HepG2 (cell line): ENCODE results near the gene CD248. TPM values are rescaled to one million over a fixed set of nuclear protein-coding genes. Genes with fewer than 3 reads are reported as not detected.

ENCODE experiments used
- ATAC-seq: fragments of 200-7000 bp; cut with Tn5 transposase; 3 replicates; pipeline ENCODE4 v1.9.1; 2020; ENCODE audit warnings: mild to moderate bottlenecking, moderate library complexity
- BruUV-seq: library from RNA; stranded (reverse); fragments of 400-500 nt; replicated peaks from 2 replicates; lab custom pipeline; 2021; lab: Mats Ljungman, UMichigan
- CTCF ChIA-PET: fragments of 300-600 bp; formaldehyde crosslinking; extraction: SDS; loops from one replicate; lab custom pipeline; 2021; ENCODE audit warnings: low total read pairs, inconsistent platforms, low intra/inter-chr PET ratio; lab: Yijun Ruan, JAX
- POLR2A ChIA-PET: fragments of 350-600 bp; sonication (Branson Sonifier 250); formaldehyde crosslinking; loops from one replicate; lab custom pipeline; 2020; ENCODE audit warnings: antibody characterized with exemption, inconsistent platforms; lab: Yijun Ruan, JAX
- DNase-seq: peaks from one replicate; pipeline ENCODE4 v3.0.0-alpha.2; 2015; ENCODE audit warnings: low spot score
- FAIRE-seq: peaks from 3 replicates; lab custom pipeline; 2011; peaks lifted over from hg19 to GRCh38; lab: Jason Lieb, UNC
- H2AFZ ChIP-seq: one replicate; pipeline ENCODE4 v1.6.1; 2011; ENCODE audit warnings: low read length, inconsistent platforms
- H3K27ac ChIP-seq: fragments of 300-600 bp; 3 replicates; pipeline ENCODE4 v1.8.0; 2011; ENCODE audit warnings: mixed run types, mild to moderate bottlenecking, mixed read lengths, low read length, inconsistent platforms; ENCODE audit not compliant: insufficient read depth; ENCODE audit errors: extremely low read length
- H3K27me3 ChIP-seq, 2 experiments: fragments of 200-600 bp in 1 of 2; 2 replicates in 1 of 2; 3 replicates in 1 of 2; pipeline versions ENCODE4 v1.6.0 to v1.8.0; 2011; ENCODE audit warnings: low read length in 2 of 2, mild to moderate bottlenecking in 2 of 2, moderate library complexity in 2 of 2, inconsistent platforms in 1 of 2; ENCODE audit not compliant: insufficient read depth in 2 of 2, control insufficient read depth in 1 of 2
- H3K36me3 ChIP-seq, 2 experiments: fragments of 200-600 bp in 1 of 2; replicated peaks in 1 of 2; 2 replicates in 1 of 2; 3 replicates in 1 of 2; pipeline versions ENCODE4 v1.5.1 to v1.8.0; 2011; ENCODE audit warnings: low read length in 2 of 2, inconsistent platforms in 1 of 2; ENCODE audit not compliant: insufficient read depth in 2 of 2, control insufficient read depth in 1 of 2
- H3K4me1 ChIP-seq: 2 replicates; pipeline ENCODE4 v1.5.1; 2012; ENCODE audit warnings: low read length, inconsistent platforms; ENCODE audit not compliant: insufficient read depth
- H3K4me2 ChIP-seq: 2 replicates; pipeline ENCODE4 v1.6.0; 2011; ENCODE audit warnings: low read depth, low read length, inconsistent platforms
- H3K4me3 ChIP-seq, 3 experiments: fragments of 200-600 bp in 1 of 3; sonication (generic), shearing (Covaris generic) in 1 of 3; replicated peaks in 1 of 3; 2 replicates each; pipeline ENCODE4 v1.5.1; 2011 to 2016; ENCODE audit warnings: low read length in 3 of 3, inconsistent platforms in 2 of 3, low read depth in 2 of 3, mild to moderate bottlenecking in 2 of 3, control low read depth in 1 of 3, mixed read lengths in 1 of 3; ENCODE audit not compliant: insufficient read depth in 1 of 3
- H3K79me2 ChIP-seq: one replicate; pipeline ENCODE4 v1.6.1; 2011; ENCODE audit warnings: low read length, inconsistent platforms; ENCODE audit not compliant: insufficient read depth
- H3K9ac ChIP-seq: 2 replicates; pipeline ENCODE4 v1.6.0; 2011; ENCODE audit warnings: mild to moderate bottlenecking, low read depth, low read length, inconsistent platforms; ENCODE audit not compliant: insufficient read depth
- H3K9me3 ChIP-seq: 2 replicates; pipeline ENCODE4 v1.5.1; 2012; ENCODE audit warnings: mild to moderate bottlenecking, low read length
- H4K20me1 ChIP-seq: 2 replicates; pipeline ENCODE4 v1.6.0; 2011; ENCODE audit warnings: inconsistent platforms, mild to moderate bottlenecking, low read length, moderate library complexity; ENCODE audit not compliant: insufficient read depth
- KLF11 ChIP-seq: IDR thresholded peaks from 2 replicates; pipeline ENCODE4 v1.6.1; 2016; ENCODE audit warnings: missing compliant biosample characterization
- NCOR1 ChIP-seq: fragments of 200-600 bp; sonication (generic); IDR thresholded peaks from 2 replicates; pipeline ENCODE4 v1.7.0; 2017; ENCODE audit warnings: antibody characterized with exemption, low read length, borderline replicate concordance
- SMC3 ChIP-seq: IDR thresholded peaks from 2 replicates; pipeline ENCODE4 v1.6.1; 2011; ENCODE audit warnings: low read length, improper control_type of control experiment
- SPEN ChIP-seq: sonication (generic); formaldehyde crosslinking; IDR thresholded peaks from 2 replicates; pipeline ENCODE4 v1.5.1; 2020; ENCODE audit warnings: low read depth, mild to moderate bottlenecking, missing genetic modification reagents
- ZBTB3 ChIP-seq: sonication (generic); formaldehyde crosslinking; IDR thresholded peaks from 2 replicates; pipeline ENCODE4 v1.4.0; 2020; ENCODE audit warnings: low read depth, mild to moderate bottlenecking, moderate library complexity, missing genetic modification reagents, borderline replicate concordance
- ZMAT3 ChIP-seq: sonication (generic); formaldehyde crosslinking; conservative IDR thresholded peaks from 2 replicates; pipeline ENCODE4 v1.7.0; 2021; ENCODE audit warnings: missing genetic modification reagents
- ZNF841 ChIP-seq: sonication (generic); formaldehyde crosslinking; IDR thresholded peaks from 2 replicates; pipeline ENCODE4 v1.8.1; 2023; ENCODE audit warnings: missing genetic modification reagents, borderline replicate concordance
- WGBS: methylation state at CpG from one replicate; pipeline ENCODE4 v1.1.6; 2017; ENCODE audit warnings: low lambda C conversion rate; 5-methylcytosine and 5-hydroxymethylcytosine counted together
- in situ Hi-C: cut with HindIII; loops from 2 replicates; pipeline ENCODE4 v1.10.0; 2017; ENCODE audit warnings: low pct_unique_long_range_greater_than_20kb; ENCODE audit not compliant: extremely low pct_ligation_motif_present
- intact Hi-C: fragments of 100-400 bp; cut with micrococcal nuclease; formaldehyde crosslinking; loops from one replicate; pipeline ENCODE4 v1.10.0; 2022; ENCODE audit not compliant: unreplicated experiment
- polyA plus RNA-seq, 8 experiments: library from polyadenylated mRNA; depleted of rRNA in 3 of 8; stranded (reverse) in 7 of 8; unstranded in 1 of 8; fragments of >200 nt; fragmentation: Illumina TruSeq in 4 of 8; extraction: Trizol in 4 of 8; gene quantifications; 2 replicates each; pipeline versions ENCODE4 v1.2.1 to v1.2.3, GENCODE V29; 2011 to 2016; ENCODE audit warnings: low read depth in 4 of 8, missing spikeins in 1 of 8, mixed read lengths in 1 of 8; ENCODE audit not compliant: insufficient read depth in 1 of 8
- total RNA-seq, 5 experiments: library from RNA; depleted of rRNA; stranded (reverse); fragments of >200 nt; fragmentation: Illumina TruSeq; extraction: Trizol; gene quantifications; 2 replicates each; pipeline ENCODE4 v1.2.3, GENCODE V29; 2016; ENCODE audit warnings: low read depth in 1 of 5
- TF ChIP-seq, protein P1 (sequence below): sonication (generic); formaldehyde crosslinking; IDR thresholded peaks from 2 replicates; pipeline ENCODE4 v1.4.0; 2020; ENCODE audit warnings: missing genetic modification reagents, borderline replicate concordance
- TF ChIP-seq, protein P2 (sequence below): sonication (generic); formaldehyde crosslinking; IDR thresholded peaks from 2 replicates; pipeline ENCODE4 v1.4.0; 2020; ENCODE audit warnings: missing genetic modification reagents
- TF ChIP-seq, protein P3 (sequence below): sonication (generic); formaldehyde crosslinking; IDR thresholded peaks from 2 replicates; pipeline ENCODE4 v1.5.0; 2020; ENCODE audit warnings: mild to moderate bottlenecking, low read depth, missing genetic modification reagents, borderline replicate concordance
- TF ChIP-seq, protein P4 (sequence below): sonication (generic); formaldehyde crosslinking; IDR thresholded peaks from 2 replicates; pipeline ENCODE4 v1.5.1; 2020; ENCODE audit warnings: missing genetic modification reagents, mild to moderate bottlenecking, borderline replicate concordance
- TF ChIP-seq, protein P5 (sequence below): IDR thresholded peaks from 2 replicates; pipeline ENCODE4 v1.6.1; 2012; ENCODE audit warnings: inconsistent platforms

The CD248 gene
- total and polyA plus RNA-seq, 2 of the 13 experiments (the other 11 are each of a cell fraction or from before 2014, with no cell fraction given): 0.25 to 0.35 TPM

DNA sequence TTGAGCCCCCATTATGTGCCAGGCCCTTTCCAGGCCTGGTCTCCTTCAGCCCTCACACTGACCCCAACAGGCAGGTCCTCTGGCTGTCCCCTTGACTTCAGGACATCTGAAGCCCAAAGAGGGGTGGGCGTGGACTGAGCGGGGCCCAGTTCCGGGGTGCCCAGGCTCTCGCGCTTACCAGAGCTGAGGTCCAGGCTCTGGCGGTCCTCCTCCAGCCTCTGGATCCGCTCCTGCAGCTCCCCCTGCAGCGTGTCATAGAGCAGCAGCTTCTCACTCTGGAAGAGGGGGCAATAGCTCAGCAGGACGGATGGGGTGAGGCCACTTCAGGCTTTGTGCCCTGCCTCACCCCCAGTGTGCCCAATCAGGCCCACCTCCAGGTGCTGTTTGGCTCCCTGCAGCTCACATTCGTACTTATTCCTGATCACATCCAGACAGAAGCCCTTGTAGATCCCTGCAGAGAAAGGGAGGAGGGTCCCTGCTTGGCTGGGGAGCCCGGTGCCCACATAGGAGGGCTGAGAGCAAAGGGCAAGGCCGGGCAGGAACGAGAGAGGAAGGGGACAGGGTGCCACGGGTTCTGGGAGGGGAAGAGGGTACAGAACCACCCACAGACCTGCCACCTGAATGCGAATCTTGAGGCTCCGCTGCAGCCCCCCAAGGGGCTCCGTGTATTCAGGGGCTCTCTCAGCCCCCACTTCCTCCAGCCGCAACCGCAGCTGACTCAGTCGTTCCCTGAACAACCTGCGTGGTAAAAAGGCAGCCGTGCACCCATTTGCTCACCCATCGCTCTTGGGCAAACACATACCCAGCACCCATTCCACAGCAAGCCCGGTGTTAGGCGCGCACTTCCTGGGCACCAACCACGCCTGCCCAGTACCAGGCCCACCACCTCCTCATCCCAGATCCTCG, 24.0 kb upstream of the CD248 start:
- Histone ChIP-seq H3K79me2 (peaks cover 23% of the 10 kb centered on the region), H3K27me3 (no peaks in the 10 kb centered on the region; a peak in 1 of 5 replicates), H2AFZ (no peak overlapping the region), H3K4me1 (peaks cover 30% of the 10 kb centered on the region), H4K20me1 (no peaks in the 10 kb centered on the region), H3K36me3 (peaks cover 19 to 29% of the 10 kb centered on the region in 2 experiments; a peak in 4 of 5 replicates), H3K9me3 (no peaks in the 10 kb centered on the region), H3K27ac (no peak overlapping the region), H3K4me2 (no peak overlapping the region), H3K9ac (no peak overlapping the region), H3K4me3 (no peak overlapping the region)
- WGBS: 97% methylated on average over 21 of the region's 28 CpGs
- in situ Hi-C loops (no loop called here), intact Hi-C loops (no loop called here)
- DNase-seq: no peak
- CTCF ChIA-PET: no interaction called here
- BruUV-seq: no TSS peak
- POLR2A ChIA-PET: no interaction called here
- no peak for ATAC-seq
- FAIRE-seq: no peak
- TF ChIP-seq SMC3: no peak
- no peak for TF ChIP-seq ZBTB3 (CRISPR knock-in tag)
- TF ChIP-seq, protein P1, sequence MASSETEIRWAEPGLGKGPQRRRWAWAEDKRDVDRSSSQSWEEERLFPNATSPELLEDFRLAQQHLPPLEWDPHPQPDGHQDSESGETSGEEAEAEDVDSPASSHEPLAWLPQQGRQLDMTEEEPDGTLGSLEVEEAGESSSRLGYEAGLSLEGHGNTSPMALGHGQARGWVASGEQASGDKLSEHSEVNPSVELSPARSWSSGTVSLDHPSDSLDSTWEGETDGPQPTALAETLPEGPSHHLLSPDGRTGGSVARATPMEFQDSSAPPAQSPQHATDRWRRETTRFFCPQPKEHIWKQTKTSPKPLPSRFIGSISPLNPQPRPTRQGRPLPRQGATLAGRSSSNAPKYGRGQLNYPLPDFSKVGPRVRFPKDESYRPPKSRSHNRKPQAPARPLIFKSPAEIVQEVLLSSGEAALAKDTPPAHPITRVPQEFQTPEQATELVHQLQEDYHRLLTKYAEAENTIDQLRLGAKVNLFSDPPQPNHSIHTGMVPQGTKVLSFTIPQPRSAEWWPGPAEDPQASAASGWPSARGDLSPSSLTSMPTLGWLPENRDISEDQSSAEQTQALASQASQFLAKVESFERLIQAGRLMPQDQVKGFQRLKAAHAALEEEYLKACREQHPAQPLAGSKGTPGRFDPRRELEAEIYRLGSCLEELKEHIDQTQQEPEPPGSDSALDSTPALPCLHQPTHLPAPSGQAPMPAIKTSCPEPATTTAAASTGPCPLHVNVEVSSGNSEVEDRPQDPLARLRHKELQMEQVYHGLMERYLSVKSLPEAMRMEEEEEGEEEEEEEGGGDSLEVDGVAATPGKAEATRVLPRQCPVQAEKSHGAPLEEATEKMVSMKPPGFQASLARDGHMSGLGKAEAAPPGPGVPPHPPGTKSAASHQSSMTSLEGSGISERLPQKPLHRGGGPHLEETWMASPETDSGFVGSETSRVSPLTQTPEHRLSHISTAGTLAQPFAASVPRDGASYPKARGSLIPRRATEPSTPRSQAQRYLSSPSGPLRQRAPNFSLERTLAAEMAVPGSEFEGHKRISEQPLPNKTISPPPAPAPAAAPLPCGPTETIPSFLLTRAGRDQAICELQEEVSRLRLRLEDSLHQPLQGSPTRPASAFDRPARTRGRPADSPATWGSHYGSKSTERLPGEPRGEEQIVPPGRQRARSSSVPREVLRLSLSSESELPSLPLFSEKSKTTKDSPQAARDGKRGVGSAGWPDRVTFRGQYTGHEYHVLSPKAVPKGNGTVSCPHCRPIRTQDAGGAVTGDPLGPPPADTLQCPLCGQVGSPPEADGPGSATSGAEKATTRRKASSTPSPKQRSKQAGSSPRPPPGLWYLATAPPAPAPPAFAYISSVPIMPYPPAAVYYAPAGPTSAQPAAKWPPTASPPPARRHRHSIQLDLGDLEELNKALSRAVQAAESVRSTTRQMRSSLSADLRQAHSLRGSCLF (CRISPR knock-in tag): no peak
- TF ChIP-seq NCOR1: no peak
- no peak for TF ChIP-seq KLF11 (CRISPR knock-in tag)
- TF ChIP-seq, protein P2, sequence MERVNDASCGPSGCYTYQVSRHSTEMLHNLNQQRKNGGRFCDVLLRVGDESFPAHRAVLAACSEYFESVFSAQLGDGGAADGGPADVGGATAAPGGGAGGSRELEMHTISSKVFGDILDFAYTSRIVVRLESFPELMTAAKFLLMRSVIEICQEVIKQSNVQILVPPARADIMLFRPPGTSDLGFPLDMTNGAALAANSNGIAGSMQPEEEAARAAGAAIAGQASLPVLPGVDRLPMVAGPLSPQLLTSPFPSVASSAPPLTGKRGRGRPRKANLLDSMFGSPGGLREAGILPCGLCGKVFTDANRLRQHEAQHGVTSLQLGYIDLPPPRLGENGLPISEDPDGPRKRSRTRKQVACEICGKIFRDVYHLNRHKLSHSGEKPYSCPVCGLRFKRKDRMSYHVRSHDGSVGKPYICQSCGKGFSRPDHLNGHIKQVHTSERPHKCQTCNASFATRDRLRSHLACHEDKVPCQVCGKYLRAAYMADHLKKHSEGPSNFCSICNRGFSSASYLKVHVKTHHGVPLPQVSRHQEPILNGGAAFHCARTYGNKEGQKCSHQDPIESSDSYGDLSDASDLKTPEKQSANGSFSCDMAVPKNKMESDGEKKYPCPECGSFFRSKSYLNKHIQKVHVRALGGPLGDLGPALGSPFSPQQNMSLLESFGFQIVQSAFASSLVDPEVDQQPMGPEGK (CRISPR knock-in tag): no peak
- TF ChIP-seq, protein P3, sequence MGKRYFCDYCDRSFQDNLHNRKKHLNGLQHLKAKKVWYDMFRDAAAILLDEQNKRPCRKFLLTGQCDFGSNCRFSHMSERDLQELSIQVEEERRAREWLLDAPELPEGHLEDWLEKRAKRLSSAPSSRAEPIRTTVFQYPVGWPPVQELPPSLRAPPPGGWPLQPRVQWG: no peak
- no peak for TF ChIP-seq ZMAT3 (CRISPR knock-in tag)
- no peak for TF ChIP-seq ZNF841 (CRISPR knock-in tag)
- TF ChIP-seq, protein P4, sequence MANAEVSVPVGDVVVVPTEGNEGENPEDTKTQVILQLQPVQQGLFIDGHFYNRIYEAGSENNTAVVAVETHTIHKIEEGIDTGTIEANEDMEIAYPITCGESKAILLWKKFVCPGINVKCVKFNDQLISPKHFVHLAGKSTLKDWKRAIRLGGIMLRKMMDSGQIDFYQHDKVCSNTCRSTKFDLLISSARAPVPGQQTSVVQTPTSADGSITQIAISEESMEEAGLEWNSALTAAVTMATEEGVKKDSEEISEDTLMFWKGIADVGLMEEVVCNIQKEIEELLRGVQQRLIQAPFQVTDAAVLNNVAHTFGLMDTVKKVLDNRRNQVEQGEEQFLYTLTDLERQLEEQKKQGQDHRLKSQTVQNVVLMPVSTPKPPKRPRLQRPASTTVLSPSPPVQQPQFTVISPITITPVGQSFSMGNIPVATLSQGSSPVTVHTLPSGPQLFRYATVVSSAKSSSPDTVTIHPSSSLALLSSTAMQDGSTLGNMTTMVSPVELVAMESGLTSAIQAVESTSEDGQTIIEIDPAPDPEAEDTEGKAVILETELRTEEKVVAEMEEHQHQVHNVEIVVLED (CRISPR knock-in tag): no peak
- TF ChIP-seq SPEN (CRISPR knock-in tag): no peak
- TF ChIP-seq, protein P5, sequence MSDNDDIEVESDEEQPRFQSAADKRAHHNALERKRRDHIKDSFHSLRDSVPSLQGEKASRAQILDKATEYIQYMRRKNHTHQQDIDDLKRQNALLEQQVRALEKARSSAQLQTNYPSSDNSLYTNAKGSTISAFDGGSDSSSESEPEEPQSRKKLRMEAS: no peak
